Measurements from ENCODE around the gene RREB1. TPM values are rescaled to one million over a fixed set of nuclear protein-coding genes. Genes with fewer than 3 reads are reported as not detected.

Gene RREB1
- total RNA-seq, 1 experiment from 2014 or later: 35.8 TPM

DNA sequence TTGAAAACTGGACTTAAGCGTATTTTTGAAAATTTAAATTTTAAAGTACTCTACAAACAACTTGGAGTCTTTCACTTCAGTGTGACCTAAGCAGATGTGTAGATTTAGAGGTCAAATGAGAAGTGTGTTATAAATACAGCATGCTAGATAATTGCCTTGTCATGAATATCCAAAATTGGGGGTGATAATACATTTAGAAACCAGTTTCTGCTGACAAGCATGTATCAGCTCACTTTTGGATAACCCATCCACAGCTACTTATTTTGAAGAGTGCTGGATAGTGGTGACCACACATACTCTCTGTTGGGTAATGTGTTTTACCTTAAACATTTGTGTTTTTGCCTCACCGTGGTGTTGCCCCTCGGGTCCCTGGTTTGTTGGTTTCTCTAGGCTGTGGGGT is 14.9 kb downstream of the RREB1 start:
- Histone ChIP-seq H2BK120ac (ENCODE audit: low read depth, low read length, poor library complexity, severe bottlenecking) (no peak overlapping the region), H3K4me2 (ENCODE audit: insufficient read depth, insufficient read length, low read length) (no peak overlapping the region), H3K56ac (ENCODE audit: insufficient read length, low read depth, low read length) (no peak overlapping the region), H2AFZ (ENCODE audit: low read length) (no peak overlapping the region), H3T11ph (ENCODE audit: low read length) (no peak overlapping the region), H4K5ac (ENCODE audit: insufficient read length, low read depth, low read length) (no peak overlapping the region), H3K79me2 (ENCODE audit: insufficient read depth, low read length) (peaks cover 16% of the 10 kb centered on the region; the same call in 1 of the 2 replicates), H2BK5ac (ENCODE audit: insufficient read length, low read length) (no peak overlapping the region), H3K23ac (ENCODE audit: insufficient read length, low read depth, low read length) (no peak overlapping the region), H2BK20ac (ENCODE audit: low read depth, low read length, poor library complexity, severe bottlenecking) (no peak overlapping the region), H3K23me2 (ENCODE audit: insufficient read length, low read depth, low read length, poor library complexity, severe bottlenecking) (no peaks in the 10 kb centered on the region), H3K4ac (ENCODE audit: low read depth, low read length) (no peak overlapping the region), H4K20me1 (ENCODE audit: control insufficient read depth, insufficient read depth, insufficient read length) (no peaks in the 10 kb centered on the region), H3K27ac (ENCODE audit: insufficient read length, low read depth, low read length) (no peak overlapping the region), H3K4me1 (ENCODE audit: insufficient read depth, low read length) (no peaks in the 10 kb centered on the region; the same call in 1 of the 2 replicates), H2BK15ac (ENCODE audit: low read depth, low read length) (no peak overlapping the region), H3K79me1 (ENCODE audit: insufficient read depth, low read depth, low read length, poor library complexity, severe bottlenecking) (peaks cover 3% of the 10 kb centered on the region), H4K8ac (replicated peaks; ENCODE audit: insufficient read length, low read depth, low read length) (no peak overlapping the region), H2AK5ac (ENCODE audit: insufficient read length, low read length) (no peak overlapping the region), H2BK12ac (ENCODE audit: insufficient read length, low read depth, low read length) (no peak overlapping the region), H3K9me3 (ENCODE audit: control insufficient read depth, low read depth, low read length) (no peaks in the 10 kb centered on the region), H3K27me3 (ENCODE audit: insufficient read depth, low read length) (no peaks in the 10 kb centered on the region), H3K9ac (ENCODE audit: extremely low read depth, insufficient read length, low read length) (no peak overlapping the region), H3K18ac (ENCODE audit: insufficient read length, low read depth, low read length) (no peak overlapping the region), H3K14ac (ENCODE audit: insufficient read depth, low read length) (no peak overlapping the region), H4K91ac (ENCODE audit: insufficient read length, low read depth, low read length) (no peak overlapping the region)
- Mint-ChIP-seq H3K9me3 (no peaks in the 10 kb centered on the region), H3K4me3 (no peak overlapping the region), H3K27ac (no peak overlapping the region), H3K4me1 (peaks cover 31 to 43% of the 10 kb centered on the region in 2 experiments), H3K36me3 (ENCODE audit: insufficient read depth in 1 of 3, low read depth in 3 of 3) (peaks cover 2 to 14% (median 9%) of the 10 kb centered on the region in 3 experiments; a peak in 5 of 7 replicates), H3K27me3 (ENCODE audit: low read depth) (no peaks in the 10 kb centered on the region)
- no CpG with 5 or more reads among the region's 3 CpGs for WGBS (ENCODE audit: extremely low coverage, insufficient read length, low lambda C conversion rate)
- no peak for TF ChIP-seq CTCF (conservative IDR thresholded peaks at IDR 0.05)
- no peak for DNase-seq

Measured in H9 (cell line).